ENCODE data around the gene KATNA1.

KATNA1 gene

GRCh38 chr6:149608381-149608982, 40.0 kb downstream of the KATNA1 start:
- Histone ChIP-seq H3K27me3 (ENCODE audit: control insufficient read depth in 1 of 2, insufficient read depth in 2 of 2, low read length in 2 of 2) (no peaks in the 10 kb centered on the region), H3K4me3 (ENCODE audit: low read depth in 1 of 2, low read length in 2 of 2) (no peak overlapping the region), H3K27ac (ENCODE audit: low read depth, low read length) (no peak overlapping the region), H3K9me3 (ENCODE audit: low read length) (no peaks in the 10 kb centered on the region), H3K36me3 (ENCODE audit: insufficient read depth, low read length) (peaks cover 6% of the 10 kb centered on the region), H3K9ac (ENCODE audit: low read length) (no peak overlapping the region), H3K4me1 (ENCODE audit: insufficient read depth, low read length) (no peaks in the 10 kb centered on the region)

- no peak overlapping the region for H3K27ac ChIP-seq (ENCODE audit: low read depth, low read length)
- no peaks in the 10 kb centered on the region for H3K9me3 ChIP-seq (ENCODE audit: low read length)
- H3K9ac ChIP-seq (ENCODE audit: low read length) = no peak overlapping the region
- H3K27me3 ChIP-seq (ENCODE audit: control insufficient read depth in 1 of 2, insufficient read depth in 2 of 2, low read length in 2 of 2) = no peaks in the 10 kb centered on the region
- no peak overlapping the region for H3K4me3 ChIP-seq (ENCODE audit: low read depth in 1 of 2, low read length in 2 of 2)
- H3K36me3 ChIP-seq (ENCODE audit: insufficient read depth, low read length) = peaks cover 36% of the 10 kb centered on the region
- no peaks in the 10 kb centered on the region for H3K4me1 ChIP-seq (ENCODE audit: insufficient read depth, low read length)
Measured at GRCh38 chr6:149600508-149600907, 48.0 kb downstream of the KATNA1 start.

- Histone ChIP-seq H3K4me3 (ENCODE audit: low read depth in 1 of 2, low read length in 2 of 2) (no peak overlapping the region), H3K27me3 (ENCODE audit: control insufficient read depth in 1 of 2, insufficient read depth in 2 of 2, low read length in 2 of 2) (no peaks in the 10 kb centered on the region), H3K9ac (ENCODE audit: low read length) (no peak overlapping the region), H3K9me3 (ENCODE audit: low read length) (no peaks in the 10 kb centered on the region), H3K36me3 (ENCODE audit: insufficient read depth, low read length) (peaks cover 44% of the 10 kb centered on the region), H3K27ac (ENCODE audit: low read depth, low read length) (no peak overlapping the region), H3K4me1 (ENCODE audit: insufficient read depth, low read length) (no peaks in the 10 kb centered on the region)
Measured at GRCh38 chr6:149593408-149593807, 55.1 kb downstream of the KATNA1 start.

GRCh38 chr6:149592983-149593382, 55.5 kb downstream of the KATNA1 start:
- Histone ChIP-seq H3K9me3 (ENCODE audit: low read length) (no peaks in the 10 kb centered on the region), H3K27me3 (ENCODE audit: control insufficient read depth in 1 of 2, insufficient read depth in 2 of 2, low read length in 2 of 2) (no peaks in the 10 kb centered on the region), H3K9ac (ENCODE audit: low read length) (no peak overlapping the region), H3K27ac (ENCODE audit: low read depth, low read length) (no peak overlapping the region), H3K36me3 (ENCODE audit: insufficient read depth, low read length) (peaks cover 45% of the 10 kb centered on the region), H3K4me1 (ENCODE audit: insufficient read depth, low read length) (no peaks in the 10 kb centered on the region), H3K4me3 (ENCODE audit: low read depth in 1 of 2, low read length in 2 of 2) (no peak overlapping the region)

GRCh38 chr6:149586149-149586548, 62.4 kb downstream of the KATNA1 start:
- no peak overlapping the region for H3K27ac ChIP-seq (ENCODE audit: low read depth, low read length)
- H3K9me3 ChIP-seq (ENCODE audit: low read length) = no peaks in the 10 kb centered on the region
- H3K4me3 ChIP-seq (ENCODE audit: low read depth in 1 of 2, low read length in 2 of 2) = no peak overlapping the region
- no peak overlapping the region for H3K9ac ChIP-seq (ENCODE audit: low read length)
- no peaks in the 10 kb centered on the region for H3K27me3 ChIP-seq (ENCODE audit: control insufficient read depth in 1 of 2, insufficient read depth in 2 of 2, low read length in 2 of 2)
- no peaks in the 10 kb centered on the region for H3K4me1 ChIP-seq (ENCODE audit: insufficient read depth, low read length)
- peaks cover 53% of the 10 kb centered on the region for H3K36me3 ChIP-seq (ENCODE audit: insufficient read depth, low read length)

GRCh38 chr6:149581349-149581748, 67.2 kb downstream of the KATNA1 start:
- no peaks in the 10 kb centered on the region for H3K4me1 ChIP-seq (ENCODE audit: insufficient read depth, low read length)
- H3K27ac ChIP-seq (ENCODE audit: low read depth, low read length) = no peak overlapping the region
- H3K36me3 ChIP-seq (ENCODE audit: insufficient read depth, low read length) = peaks cover 39% of the 10 kb centered on the region
- H3K9me3 ChIP-seq (ENCODE audit: low read length) = no peaks in the 10 kb centered on the region
- no peak overlapping the region for H3K9ac ChIP-seq (ENCODE audit: low read length)
- H3K4me3 ChIP-seq (ENCODE audit: low read depth in 1 of 2, low read length in 2 of 2) = no peak overlapping the region
- H3K27me3 ChIP-seq (ENCODE audit: control insufficient read depth in 1 of 2, insufficient read depth in 2 of 2, low read length in 2 of 2) = no peaks in the 10 kb centered on the region

GRCh38 chr6:149580880-149581279, 67.6 kb downstream of the KATNA1 start:
- no peaks in the 10 kb centered on the region for H3K27me3 ChIP-seq (ENCODE audit: control insufficient read depth in 1 of 2, insufficient read depth in 2 of 2, low read length in 2 of 2)

GRCh38 chr6:149567945-149568585, 80.4 kb downstream of the KATNA1 start:
- peaks cover 7% of the 10 kb centered on the region for H3K4me1 ChIP-seq (ENCODE audit: insufficient read depth, low read length)
- no peak overlapping the region for H3K27ac ChIP-seq (ENCODE audit: low read depth, low read length)
- no peak overlapping the region for H3K9ac ChIP-seq (ENCODE audit: low read length)
- no peaks in the 10 kb centered on the region for H3K27me3 ChIP-seq (ENCODE audit: control insufficient read depth in 1 of 2, insufficient read depth in 2 of 2, low read length in 2 of 2)
- H3K4me3 ChIP-seq (ENCODE audit: low read depth in 1 of 2, low read length in 2 of 2) = no peak overlapping the region
- no peaks in the 10 kb centered on the region for H3K36me3 ChIP-seq (ENCODE audit: insufficient read depth, low read length)
- no peaks in the 10 kb centered on the region for H3K9me3 ChIP-seq (ENCODE audit: low read length)

More at GRCh38 chr6:149580880-149581279, 67.6 kb downstream of the KATNA1 start:
- Histone ChIP-seq H3K9ac (ENCODE audit: low read length) (no peak overlapping the region), H3K27ac (ENCODE audit: low read depth, low read length) (no peak overlapping the region), H3K4me1 (ENCODE audit: insufficient read depth, low read length) (no peaks in the 10 kb centered on the region), H3K4me3 (ENCODE audit: low read depth in 1 of 2, low read length in 2 of 2) (no peak overlapping the region), H3K9me3 (ENCODE audit: low read length) (no peaks in the 10 kb centered on the region), H3K36me3 (ENCODE audit: insufficient read depth, low read length) (peaks cover 34% of the 10 kb centered on the region)

GRCh38 chr6:149567194-149567586, 81.3 kb downstream of the KATNA1 start:
- peak overlapping the region; percentile 74 for H3K9ac ChIP-seq (ENCODE audit: low read length)
- peak overlapping the region; percentile 93 to 98 for H3K4me3 ChIP-seq (ENCODE audit: low read depth in 1 of 2, low read length in 2 of 2)
- no peaks in the 10 kb centered on the region for H3K9me3 ChIP-seq (ENCODE audit: low read length)
- no peaks in the 10 kb centered on the region for H3K36me3 ChIP-seq (ENCODE audit: insufficient read depth, low read length)
- peak overlapping the region; percentile 90 for H3K27ac ChIP-seq (ENCODE audit: low read depth, low read length)
- peaks cover 7% of the 10 kb centered on the region for H3K4me1 ChIP-seq (ENCODE audit: insufficient read depth, low read length)
- no peaks in the 10 kb centered on the region for H3K27me3 ChIP-seq (ENCODE audit: control insufficient read depth in 1 of 2, insufficient read depth in 2 of 2, low read length in 2 of 2)

GRCh38 chr6:149566410-149567193, 81.9 kb downstream of the KATNA1 start:
- Histone ChIP-seq H3K4me3 (ENCODE audit: low read depth in 1 of 2, low read length in 2 of 2) (peak overlapping the region; percentile 93 to 98), H3K9me3 (ENCODE audit: low read length) (no peaks in the 10 kb centered on the region), H3K9ac (ENCODE audit: low read length) (peak overlapping the region; percentile 74), H3K27ac (ENCODE audit: low read depth, low read length) (peak overlapping the region; percentile 90), H3K36me3 (ENCODE audit: insufficient read depth, low read length) (no peaks in the 10 kb centered on the region), H3K27me3 (ENCODE audit: control insufficient read depth in 1 of 2, insufficient read depth in 2 of 2, low read length in 2 of 2) (no peaks in the 10 kb centered on the region), H3K4me1 (ENCODE audit: insufficient read depth, low read length) (peaks cover 7% of the 10 kb centered on the region)

- Histone ChIP-seq H3K4me1 (ENCODE audit: insufficient read depth, low read length) (peaks cover 7% of the 10 kb centered on the region), H3K9ac (ENCODE audit: low read length) (peak within 1 kb of the TSS; percentile 74), H3K27ac (ENCODE audit: low read depth, low read length) (peak within 1 kb of the TSS; percentile 90), H3K4me3 (ENCODE audit: low read depth in 1 of 2, low read length in 2 of 2) (peak within 1 kb of the TSS; percentile 93 to 98), H3K27me3 (ENCODE audit: control insufficient read depth in 1 of 2, insufficient read depth in 2 of 2, low read length in 2 of 2) (no peaks in the 10 kb centered on the region), H3K9me3 (ENCODE audit: low read length) (no peaks in the 10 kb centered on the region), H3K36me3 (ENCODE audit: insufficient read depth, low read length) (no peaks in the 10 kb centered on the region)
Measured at GRCh38 chr6:149565527-149566409, 82.7 kb downstream of the KATNA1 start, which contains the start of gene GINM1. Gene GINM1, plus strand, starts transcription at chr6:149566375. Its CDS starts 40 bp downstream, at chr6:149566415.
